ENCODE data around the gene PI4KA. TPM values are rescaled to one million over a fixed set of nuclear protein-coding genes. Genes with fewer than 3 reads are reported as not detected.
A peak's percentile ranks its signal among the peaks of the same experiment; 100 is the strongest.

Gene PI4KA
- total and polyA plus RNA-seq, 2 of the 13 experiments (the other 11 are each of a cell fraction or from before 2014, with no cell fraction given), result 27.4 to 56.4 TPM

- TF ChIP-seq TEF (CRISPR knock-in tag; IDR thresholded peaks at IDR 0.05) (no peak), PHF20 (CRISPR knock-in tag; IDR thresholded peaks at IDR 0.05) (no peak), KMT2B (CRISPR knock-in tag; IDR thresholded peaks at IDR 0.05) (no peak), ZFP36L2 (CRISPR knock-in tag; IDR thresholded peaks at IDR 0.05) (no peak), SIX1 (CRISPR knock-in tag; IDR thresholded peaks at IDR 0.05; ENCODE audit: borderline replicate concordance) (no peak), ZNF574 (CRISPR knock-in tag; IDR thresholded peaks at IDR 0.05) (peak; percentile 71), ZNF629 (CRISPR knock-in tag; conservative IDR thresholded peaks at IDR 0.05) (no peak), NFKB2 (CRISPR knock-in tag; IDR thresholded peaks at IDR 0.05; ENCODE audit: borderline replicate concordance) (peak; percentile 59; the same call in 1 of the 2 replicates), TARDBP (CRISPR knock-in tag; IDR thresholded peaks at IDR 0.05) (peak; percentile 92), ZNF256 (CRISPR knock-in tag; conservative IDR thresholded peaks at IDR 0.05) (no peak), CHCHD3 (CRISPR knock-in tag; IDR thresholded peaks at IDR 0.05) (no peak), ELF1 (CRISPR knock-in tag; IDR thresholded peaks at IDR 0.05) (peak; percentile 73; the same call in 1 of the 2 replicates), KLF11 (CRISPR knock-in tag; IDR thresholded peaks at IDR 0.05) (0 out of 2 replicates have a peak, but pooled peaks have one; percentile 62), ZNF879 (CRISPR knock-in tag; IDR thresholded peaks at IDR 0.05) (no peak), KLF12 (CRISPR knock-in tag; IDR thresholded peaks at IDR 0.05; ENCODE audit: borderline replicate concordance) (no peak), MYC (CRISPR knock-in tag; IDR thresholded peaks at IDR 0.05; ENCODE audit: borderline replicate concordance) (peak; percentile 54; the same call in 1 of the 2 replicates), ZNF432 (CRISPR knock-in tag; IDR thresholded peaks at IDR 0.05; ENCODE audit: borderline replicate concordance) (no peak), ZNF33A (CRISPR knock-in tag; IDR thresholded peaks at IDR 0.05; ENCODE audit: borderline replicate concordance) (no peak), NR1H2 (CRISPR knock-in tag; IDR thresholded peaks at IDR 0.05; ENCODE audit: borderline replicate concordance, low read depth) (no peak), TCF7 (IDR thresholded peaks at IDR 0.05; ENCODE audit: low read depth) (no peak), SNAPC2 (CRISPR knock-in tag; IDR thresholded peaks at IDR 0.05) (no peak), MAF1 (CRISPR knock-in tag; IDR thresholded peaks at IDR 0.05; ENCODE audit: borderline replicate concordance) (no peak), HIVEP1 (CRISPR knock-in tag; IDR thresholded peaks at IDR 0.05) (peak; percentile 27; the same call in 1 of the 2 replicates)
- TF ChIP-seq, protein P1, sequence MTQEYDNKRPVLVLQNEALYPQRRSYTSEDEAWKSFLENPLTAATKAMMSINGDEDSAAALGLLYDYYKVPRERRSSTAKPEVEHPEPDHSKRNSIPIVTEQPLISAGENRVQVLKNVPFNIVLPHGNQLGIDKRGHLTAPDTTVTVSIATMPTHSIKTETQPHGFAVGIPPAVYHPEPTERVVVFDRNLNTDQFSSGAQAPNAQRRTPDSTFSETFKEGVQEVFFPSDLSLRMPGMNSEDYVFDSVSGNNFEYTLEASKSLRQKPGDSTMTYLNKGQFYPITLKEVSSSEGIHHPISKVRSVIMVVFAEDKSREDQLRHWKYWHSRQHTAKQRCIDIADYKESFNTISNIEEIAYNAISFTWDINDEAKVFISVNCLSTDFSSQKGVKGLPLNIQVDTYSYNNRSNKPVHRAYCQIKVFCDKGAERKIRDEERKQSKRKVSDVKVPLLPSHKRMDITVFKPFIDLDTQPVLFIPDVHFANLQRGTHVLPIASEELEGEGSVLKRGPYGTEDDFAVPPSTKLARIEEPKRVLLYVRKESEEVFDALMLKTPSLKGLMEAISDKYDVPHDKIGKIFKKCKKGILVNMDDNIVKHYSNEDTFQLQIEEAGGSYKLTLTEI (CRISPR knock-in tag; conservative IDR thresholded peaks at IDR 0.05), result no peak
- TF ChIP-seq, protein P2, sequence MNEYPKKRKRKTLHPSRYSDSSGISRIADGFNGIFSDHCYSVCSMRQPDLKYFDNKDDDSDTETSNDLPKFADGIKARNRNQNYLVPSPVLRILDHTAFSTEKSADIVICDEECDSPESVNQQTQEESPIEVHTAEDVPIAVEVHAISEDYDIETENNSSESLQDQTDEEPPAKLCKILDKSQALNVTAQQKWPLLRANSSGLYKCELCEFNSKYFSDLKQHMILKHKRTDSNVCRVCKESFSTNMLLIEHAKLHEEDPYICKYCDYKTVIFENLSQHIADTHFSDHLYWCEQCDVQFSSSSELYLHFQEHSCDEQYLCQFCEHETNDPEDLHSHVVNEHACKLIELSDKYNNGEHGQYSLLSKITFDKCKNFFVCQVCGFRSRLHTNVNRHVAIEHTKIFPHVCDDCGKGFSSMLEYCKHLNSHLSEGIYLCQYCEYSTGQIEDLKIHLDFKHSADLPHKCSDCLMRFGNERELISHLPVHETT (CRISPR knock-in tag; conservative IDR thresholded peaks at IDR 0.05), result no peak
Measured at GRCh38 chr22:20885557-20886323, 27.1 kb upstream of the PI4KA start (continued).

All from HepG2 (cell line).